IMR-90 (cell line): ENCODE measurements around the gene ZBTB40. TPM values are rescaled to one million over a fixed set of nuclear protein-coding genes. Genes with fewer than 3 reads are reported as not detected.

Experiments used
- ATAC-seq: fragments of 200-7000 bp; cut with Tn5 transposase; 2 replicates; pipeline ENCODE4 v1.9.1; 2020; ENCODE audit warnings: low read depth, mild to moderate bottlenecking, moderate library complexity
- BruUV-seq: library from RNA; stranded (reverse); fragments of 400-500 nt; replicated peaks from 2 replicates; lab custom pipeline; 2021; lab: Mats Ljungman, UMichigan
- CTCF ChIA-PET: fragments of 300-600 bp; formaldehyde crosslinking; extraction: SDS; loops from one replicate; lab custom pipeline; 2021; ENCODE audit warnings: antibody characterized with exemption; lab: Yijun Ruan, JAX
- POLR2A ChIA-PET: fragments of 300-600 bp; sonication (Branson Sonifier 250); formaldehyde crosslinking; loops from one replicate; lab custom pipeline; 2022; ENCODE audit warnings: antibody characterized with exemption; ENCODE audit not compliant: unreplicated experiment; lab: Charles Lee
- DNase-seq: peaks from one replicate; pipeline ENCODE4 v3.0.0; 2013
- H2AFZ ChIP-seq: replicated peaks from 2 replicates; pipeline ENCODE3; 2013; ENCODE audit warnings: low read length, mild to moderate bottlenecking; ENCODE audit not compliant: poor library complexity
- H2AK5ac ChIP-seq: 2 replicates; pipeline ENCODE4 v1.6.1; 2013; ENCODE audit warnings: low read depth, low read length, inconsistent platforms
- H2AK9ac ChIP-seq: replicated peaks from 2 replicates; pipeline ENCODE3; 2013; ENCODE audit warnings: mild to moderate bottlenecking, low read depth, low read length, moderate library complexity; ENCODE audit not compliant: poor library complexity
- H2BK120ac ChIP-seq: 2 replicates; pipeline ENCODE4 v1.6.1; 2013; ENCODE audit warnings: low read depth, low read length, inconsistent platforms
- H2BK15ac ChIP-seq: 3 replicates; pipeline ENCODE4 v1.6.1; 2013; ENCODE audit warnings: low read depth, low read length, inconsistent platforms
- H2BK20ac ChIP-seq: 2 replicates; pipeline ENCODE4 v1.6.1; 2013; ENCODE audit warnings: low read depth, mild to moderate bottlenecking, inconsistent platforms, low read length, moderate library complexity
- H2BK5ac ChIP-seq: 2 replicates; pipeline ENCODE4 v1.6.1; 2013; ENCODE audit warnings: mild to moderate bottlenecking, low read depth, low read length, inconsistent platforms; ENCODE audit not compliant: poor library complexity, severe bottlenecking
- H3K14ac ChIP-seq: replicated peaks from 2 replicates; pipeline ENCODE4 v1.6.1; 2013; ENCODE audit warnings: low read depth, low read length, inconsistent platforms
- H3K18ac ChIP-seq: 2 replicates; pipeline ENCODE4 v1.6.1; 2013; ENCODE audit warnings: low read depth, low read length, control low read depth
- H3K23ac ChIP-seq: 2 replicates; pipeline ENCODE4 v1.6.1; 2013; ENCODE audit warnings: low read depth, low read length, inconsistent platforms
- H3K27ac ChIP-seq: 2 replicates; pipeline ENCODE4 v1.5.1; 2013; ENCODE audit warnings: mild to moderate bottlenecking, control low read depth, low read length; ENCODE audit not compliant: insufficient read depth
- H3K27me3 ChIP-seq: 2 replicates; pipeline ENCODE4 v1.6.1; 2013; ENCODE audit warnings: low read length; ENCODE audit not compliant: control insufficient read depth, insufficient read depth
- H3K36me3 ChIP-seq: 2 replicates; pipeline ENCODE4 v1.6.1; 2013; ENCODE audit warnings: low read length, mixed read lengths; ENCODE audit not compliant: control insufficient read depth, insufficient read depth
- H3K4ac ChIP-seq: 2 replicates; pipeline ENCODE4 v1.6.1; 2013; ENCODE audit warnings: low read depth, low read length, inconsistent platforms
- H3K4me1 ChIP-seq: 2 replicates; pipeline ENCODE4 v1.6.1; 2013; ENCODE audit warnings: low read length, mixed read lengths; ENCODE audit not compliant: control insufficient read depth, insufficient read depth
- H3K4me2 ChIP-seq: 2 replicates; pipeline ENCODE4 v1.6.1; 2013; ENCODE audit warnings: low read depth, mild to moderate bottlenecking, control low read depth, low read length, moderate library complexity
- H3K4me3 ChIP-seq: 2 replicates; pipeline ENCODE4 v1.5.1; 2013; ENCODE audit warnings: low read depth, mild to moderate bottlenecking, control low read depth, low read length, moderate library complexity; ENCODE audit not compliant: insufficient read depth
- H3K56ac ChIP-seq: 2 replicates; pipeline ENCODE4 v1.6.1; 2013; ENCODE audit warnings: low read length, inconsistent platforms; ENCODE audit not compliant: insufficient read depth; ENCODE audit errors: extremely low read depth
- H3K79me1 ChIP-seq, 2 experiments: 2 replicates each; pipeline ENCODE4 v1.6.1; 2013; ENCODE audit warnings: low read length in 2 of 2, inconsistent platforms in 1 of 2, low read depth in 1 of 2
- H3K9ac ChIP-seq: 2 replicates; pipeline ENCODE4 v1.6.1; 2013; ENCODE audit warnings: low read depth, low read length, control low read depth
- H3K9me1 ChIP-seq: 2 replicates; pipeline ENCODE4 v1.6.1; 2013; ENCODE audit warnings: low read length, inconsistent platforms; ENCODE audit not compliant: insufficient read depth
- H3K9me3 ChIP-seq: 2 replicates; pipeline ENCODE4 v1.6.1; 2013; ENCODE audit warnings: low read length; ENCODE audit not compliant: control insufficient read depth, insufficient read depth
- H4K20me1 ChIP-seq: 2 replicates; pipeline ENCODE4 v1.6.1; 2013; ENCODE audit warnings: low read length, inconsistent platforms; ENCODE audit not compliant: insufficient read depth
- H4K5ac ChIP-seq: 2 replicates; pipeline ENCODE4 v1.6.1; 2013; ENCODE audit warnings: mild to moderate bottlenecking, low read depth, low read length, control low read depth
- H4K8ac ChIP-seq, 2 experiments: 2 replicates each; pipeline ENCODE4 v1.6.1; 2013; ENCODE audit warnings: low read depth in 2 of 2, low read length in 2 of 2, control low read depth in 1 of 2, inconsistent platforms in 1 of 2
- H4K91ac ChIP-seq: 2 replicates; pipeline ENCODE4 v1.6.1; 2013; ENCODE audit warnings: low read depth, low read length, inconsistent platforms; ENCODE audit not compliant: insufficient read depth
- BHLHE40 ChIP-seq: fragments of 150-350 bp; IDR thresholded peaks from 2 replicates; pipeline ENCODE4 v1.6.1; 2016; ENCODE audit warnings: mild to moderate bottlenecking, low read depth, low read length
- CEBPB ChIP-seq: IDR thresholded peaks from 2 replicates; pipeline ENCODE4 v1.6.1; 2012; ENCODE audit warnings: low read depth, low read length, improper control_type of control experiment
- CHD1 ChIP-seq: IDR thresholded peaks from 2 replicates; pipeline ENCODE4 v1.6.1; 2012; ENCODE audit warnings: low read depth, low read length, improper control_type of control experiment
- CTCF ChIP-seq: conservative IDR thresholded peaks from 2 replicates; pipeline ENCODE4 v1.5.1; 2012; ENCODE audit warnings: mild to moderate bottlenecking, low read depth, low read length, improper control_type of control experiment
- FOS ChIP-seq: fragments of 150-350 bp; IDR thresholded peaks from 2 replicates; pipeline ENCODE4 v1.6.1; 2016; ENCODE audit warnings: low read depth, low read length
- MAFK ChIP-seq: IDR thresholded peaks from 2 replicates; pipeline ENCODE4 v1.6.1; 2012; ENCODE audit warnings: low read depth, low read length, improper control_type of control experiment
- MXI1 ChIP-seq: IDR thresholded peaks from 2 replicates; pipeline ENCODE4 v1.6.1; 2012; ENCODE audit warnings: low read depth, mild to moderate bottlenecking, low read length, moderate library complexity, borderline replicate concordance
- RAD21 ChIP-seq: IDR thresholded peaks from 2 replicates; pipeline ENCODE4 v1.6.1; 2012; ENCODE audit warnings: low read length, improper control_type of control experiment
- RFX5 ChIP-seq: IDR thresholded peaks from 2 replicates; pipeline ENCODE4 v1.8.0; 2012; ENCODE audit warnings: low read depth, mild to moderate bottlenecking, low read length, moderate library complexity
- WGBS, 2 experiments: methylation state at CpG; one replicate each; pipeline versions ENCODE4 v1.1.5 to v1.1.7; 2013; ENCODE audit warnings: missing lambda C conversion rate in 2 of 2; ENCODE audit not compliant: insufficient read length in 1 of 2; ENCODE audit errors: extremely low coverage in 2 of 2; 5-methylcytosine and 5-hydroxymethylcytosine counted together
- dilution Hi-C: fragments of 300-500 bp; cut with HindIII; formaldehyde crosslinking; loops from one replicate; pipeline ENCODE4 v1.14.3; 2018; ENCODE audit warnings: low sequenced_read_pairs; ENCODE audit not compliant: unreplicated experiment
- in situ Hi-C: fragments of 300-500 bp; cut with MboI; formaldehyde crosslinking; loops from 3 replicates; pipeline ENCODE4 v1.14.3; 2019; ENCODE audit warnings: low sequenced_read_pairs, inconsistent platforms, mixed read lengths
- intact Hi-C: fragments of 100-400 bp; cut with micrococcal nuclease; formaldehyde crosslinking; loops from 2 replicates; pipeline ENCODE4 v1.10.0; 2022
- polyA plus RNA-seq, 3 experiments: library from polyadenylated mRNA; depleted of rRNA; stranded (reverse); fragments of >200 nt; gene quantifications; 2 replicates each; pipeline ENCODE4 v1.2.3, GENCODE V29; 2012; ENCODE audit warnings: low replicate concordance in 1 of 3
- total RNA-seq: library from RNA; depleted of rRNA; stranded (reverse); fragments of >200 nt; gene quantifications from 2 replicates; pipeline ENCODE4 v1.2.3, GENCODE V29; 2012
- TF ChIP-seq, protein P1 (sequence below): fragments of 150-350 bp; IDR thresholded peaks from 2 replicates; pipeline ENCODE4 v1.6.1; 2016; ENCODE audit warnings: low read depth, mild to moderate bottlenecking, low read length, moderate library complexity, borderline replicate concordance

The ZBTB40 gene
- total and polyA plus RNA-seq, 2 of the 4 experiments (the other 2 are of a cell fraction) = 6.0 to 9.7 TPM

DNA sequence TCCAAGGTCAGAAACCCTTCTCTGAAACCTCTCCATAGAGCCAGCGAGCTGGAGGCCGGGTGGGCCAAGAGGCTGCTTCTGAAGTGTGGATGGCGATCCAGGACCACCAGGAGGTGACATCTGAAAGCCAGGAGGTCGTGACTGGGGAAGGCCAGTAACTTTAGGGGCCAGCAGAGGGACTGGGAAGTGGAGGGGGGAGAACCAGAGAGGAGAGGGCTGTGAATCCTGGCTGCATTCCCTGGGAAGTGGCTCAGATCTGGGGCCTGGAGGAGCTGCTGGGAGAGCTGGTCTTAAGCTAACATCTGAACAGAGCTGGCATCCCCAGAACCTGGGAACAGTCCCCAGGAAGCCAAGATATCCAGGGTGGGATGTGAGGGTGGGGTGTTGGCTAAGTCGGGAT lies 100.4 kb downstream of the ZBTB40 start:
- Histone ChIP-seq H2BK5ac (no peak overlapping the region), H2BK15ac (no peak overlapping the region), H4K5ac (no peak overlapping the region), H3K27ac (no peak overlapping the region), H3K56ac (no peak overlapping the region), H3K9me1 (no peaks in the 10 kb centered on the region), H2AK9ac (no peak overlapping the region), H3K23ac (no peak overlapping the region), H3K4ac (no peak overlapping the region), H3K4me1 (no peaks in the 10 kb centered on the region), H3K14ac (no peak overlapping the region), H3K36me3 (no peaks in the 10 kb centered on the region), H2AK5ac (no peak overlapping the region), H3K9ac (no peak overlapping the region), H3K79me1 (no peaks in the 10 kb centered on the region), H3K27me3 (peaks cover 93% of the 10 kb centered on the region), H4K20me1 (no peaks in the 10 kb centered on the region), H3K4me2 (no peak overlapping the region), H3K4me3 (no peak overlapping the region), H2BK120ac (no peak overlapping the region), H3K9me3 (no peaks in the 10 kb centered on the region), H4K91ac (no peak overlapping the region), H2AFZ (no peak overlapping the region), H4K8ac (no peak overlapping the region), H2BK20ac (no peak overlapping the region), H3K18ac (no peak overlapping the region)
- BruUV-seq = no TSS peak
- in situ Hi-C loops (no loop called here), dilution Hi-C loops (no loop called here), intact Hi-C loops (no loop called here)
- 8% methylated on average over 2 of the region's 5 CpGs; no CpG with 5 or more reads in 1 of the 2 experiments for WGBS, 2 experiments
- TF ChIP-seq BHLHE40 = no peak
- no peak for TF ChIP-seq FOS
- TF ChIP-seq, protein P1, sequence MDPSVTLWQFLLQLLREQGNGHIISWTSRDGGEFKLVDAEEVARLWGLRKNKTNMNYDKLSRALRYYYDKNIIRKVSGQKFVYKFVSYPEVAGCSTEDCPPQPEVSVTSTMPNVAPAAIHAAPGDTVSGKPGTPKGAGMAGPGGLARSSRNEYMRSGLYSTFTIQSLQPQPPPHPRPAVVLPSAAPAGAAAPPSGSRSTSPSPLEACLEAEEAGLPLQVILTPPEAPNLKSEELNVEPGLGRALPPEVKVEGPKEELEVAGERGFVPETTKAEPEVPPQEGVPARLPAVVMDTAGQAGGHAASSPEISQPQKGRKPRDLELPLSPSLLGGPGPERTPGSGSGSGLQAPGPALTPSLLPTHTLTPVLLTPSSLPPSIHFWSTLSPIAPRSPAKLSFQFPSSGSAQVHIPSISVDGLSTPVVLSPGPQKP = no peak
- no peak for TF ChIP-seq MXI1
- TF ChIP-seq MAFK = no peak
- TF ChIP-seq CHD1 = no peak
- no peak for TF ChIP-seq CTCF
- no peak for TF ChIP-seq RFX5
- TF ChIP-seq RAD21 = no peak
- no peak for TF ChIP-seq CEBPB
- CTCF ChIA-PET = no interaction called here
- DNase-seq = no peak
- no peak for ATAC-seq
- POLR2A ChIA-PET = no interaction called here
